ENCODE results near the gene CYP11A1. TPM values are rescaled to one million over a fixed set of nuclear protein-coding genes. Genes with fewer than 3 reads are reported as not detected.
A peak's percentile ranks its signal among the peaks of the same experiment; 100 is the strongest.

CYP11A1 gene
- total RNA-seq, 2 experiments from 2014 or later = 0.29 TPM; not detected in 1

DNA sequence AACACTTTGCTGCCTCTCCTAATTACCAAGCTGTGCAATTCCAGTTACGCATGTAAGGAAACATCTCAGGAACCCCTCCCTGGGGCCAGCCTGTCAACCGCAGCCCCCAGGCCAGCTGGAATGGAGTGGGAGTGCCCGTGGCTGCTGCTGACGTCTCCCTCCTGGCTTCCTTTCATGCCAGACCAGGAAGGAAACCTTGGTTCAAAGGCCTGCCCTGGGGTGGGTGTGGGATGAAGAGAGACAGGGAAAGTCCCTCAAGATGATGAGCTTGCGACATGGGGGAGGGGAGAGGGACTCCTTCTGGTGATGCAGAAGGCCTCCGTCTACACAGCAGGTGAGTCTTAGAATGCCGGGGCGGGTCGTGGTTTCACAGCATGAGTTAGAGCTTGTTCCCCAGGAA is 11.4 kb upstream of the CYP11A1 start:
- Mint-ChIP-seq H3K9me3 (no peaks in the 10 kb centered on the region), H3K36me3 (no peaks in the 10 kb centered on the region), H3K4me3 (no peak overlapping the region), H3K4me1 (ENCODE audit: low read depth) (peaks cover 65% of the 10 kb centered on the region), H3K27me3 (no peaks in the 10 kb centered on the region), H3K27ac (peak overlapping the region; percentile 76)
- intact Hi-C loops (cut with micrococcal nuclease) = no loop called here
- ChIA-PET POLR2A (interaction anchor here (0.9 to 1.3 kb wide), 5 partner anchors 22 to 63 kb away, joined by 3 to 9 read pairs (median 3); no protein-coding TSS in a partner anchor), CTCF (interaction anchor here (0.9 to 17.3 kb wide), 11 partner anchors 24 to 347 kb away, joined by 3 to 652 read pairs (median 4); partner anchors contain the start of genes CYP1A1, SEMA7A and UBL7)
- peak; percentile 84 for DNase-seq

DNA sequence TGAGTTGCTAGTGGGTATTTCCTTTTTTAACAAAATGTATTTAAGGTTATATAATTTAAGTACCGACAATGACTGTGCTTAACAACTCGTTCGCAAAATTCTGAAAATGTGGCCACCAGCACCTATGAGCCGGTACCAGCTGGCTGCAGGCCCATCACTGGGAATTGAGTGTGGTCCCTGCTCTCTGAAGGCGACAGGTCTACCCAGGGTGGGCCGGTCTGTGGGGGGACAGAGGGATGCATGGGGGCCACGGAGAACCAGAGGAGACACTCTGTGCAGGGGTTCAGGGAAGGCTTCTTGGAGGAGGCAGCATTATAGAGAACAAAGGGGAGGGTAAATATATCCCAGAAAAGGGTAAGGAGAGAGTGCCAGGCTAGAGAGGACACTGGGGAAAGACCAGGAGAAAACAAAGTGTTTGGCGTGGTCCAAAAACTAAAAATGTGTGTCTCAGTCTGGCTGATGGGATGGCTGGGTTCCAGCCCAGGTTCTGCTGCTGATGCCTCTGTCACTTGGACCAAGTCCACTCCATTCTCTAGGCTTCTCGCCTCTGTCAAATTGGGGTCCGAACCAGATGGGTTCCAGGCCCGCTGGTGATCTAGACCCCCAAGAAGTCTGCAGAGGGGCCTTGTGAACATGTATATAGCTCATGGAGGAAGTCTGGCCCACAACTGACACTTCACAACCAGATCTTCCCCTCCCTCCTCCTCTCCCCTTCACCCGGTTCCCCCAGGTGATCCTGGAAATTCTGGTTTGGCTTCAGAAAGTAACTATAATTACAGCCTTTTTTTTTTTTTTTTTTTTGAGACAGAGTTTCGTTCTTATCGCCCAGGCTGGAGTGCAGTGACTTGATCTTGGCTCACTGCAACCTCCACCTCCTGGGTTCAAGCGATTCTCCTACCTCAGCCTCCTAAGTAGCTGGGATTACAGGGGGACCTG is 10.7 kb upstream of the CYP11A1 start:
- H3K36me3 Mint-ChIP-seq = no peaks in the 10 kb centered on the region
- no peaks in the 10 kb centered on the region for H3K9me3 Mint-ChIP-seq
- ChIA-PET CTCF (interaction anchor here (0.6 to 17.3 kb wide), 10 partner anchors 22 to 348 kb away, joined by 3 to 652 read pairs (median 4); partner anchors contain the start of genes CYP1A1, SEMA7A and UBL7), POLR2A (interaction anchor here (0.6 to 1.3 kb wide), 4 partner anchors 57 to 405 kb away, joined by 3 to 9 read pairs (median 4); no protein-coding TSS in a partner anchor)
- peaks cover 57% of the 10 kb centered on the region for H3K4me1 Mint-ChIP-seq (ENCODE audit: low read depth)
- H3K27ac Mint-ChIP-seq = peak overlapping the region; percentile 76
- intact Hi-C loops (cut with micrococcal nuclease) = no loop called here
- H3K4me3 Mint-ChIP-seq = no peak overlapping the region
- no peaks in the 10 kb centered on the region for H3K27me3 Mint-ChIP-seq
- no peak for DNase-seq

DNA sequence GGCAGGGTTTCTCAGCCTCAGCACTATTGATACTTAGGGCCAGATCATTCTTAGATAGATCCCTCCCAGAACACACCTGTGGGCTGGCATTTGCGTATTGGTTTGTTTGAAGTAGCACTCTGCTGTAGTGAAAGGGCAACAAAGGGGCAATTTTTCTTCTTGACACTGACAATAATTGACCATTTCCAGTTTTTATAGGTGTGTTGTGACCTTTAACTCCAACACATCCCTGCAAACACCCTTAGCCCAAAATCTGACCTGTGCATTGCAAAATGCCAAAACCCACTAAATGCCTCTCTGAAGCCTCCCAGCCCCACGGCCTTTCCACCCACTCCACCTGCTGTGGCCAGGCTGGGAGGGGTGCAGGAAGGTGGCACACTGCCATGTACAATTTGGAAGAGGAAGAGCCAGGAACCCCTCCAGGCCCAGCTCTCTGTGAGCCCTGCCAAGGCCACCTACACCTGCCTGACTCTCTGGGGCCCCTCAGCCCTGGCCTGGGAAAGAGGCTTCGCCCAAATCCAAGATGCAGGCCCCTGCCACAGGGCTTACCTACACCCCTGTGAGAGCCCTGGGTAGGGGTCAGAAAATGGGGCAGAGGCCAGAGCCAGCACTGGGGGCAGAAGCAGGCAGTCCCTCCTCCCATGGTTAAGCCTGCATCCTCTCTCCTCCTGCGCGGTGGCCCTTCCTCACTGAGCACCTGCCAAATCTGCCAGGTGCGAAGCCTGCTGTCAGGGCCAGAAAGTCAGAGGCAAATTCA is 9.6 kb upstream of the CYP11A1 start:
- H3K27me3 Mint-ChIP-seq = no peaks in the 10 kb centered on the region
- no peak overlapping the region for H3K4me3 Mint-ChIP-seq
- ChIA-PET CTCF (interaction anchor here (0.6 to 17.3 kb wide), 9 partner anchors 7 to 393 kb away, joined by 3 to 652 read pairs (median 12); partner anchors contain the start of genes SEMA7A and UBL7), POLR2A (interaction anchor here (0.6 kb wide), 1 partner anchor 65 kb away, joined by 3 read pairs; no protein-coding TSS in a partner anchor)
- intact Hi-C loops (cut with micrococcal nuclease) = no loop called here
- no peak for DNase-seq
- no peak overlapping the region for H3K27ac Mint-ChIP-seq
- peaks cover 46% of the 10 kb centered on the region for H3K4me1 Mint-ChIP-seq (ENCODE audit: low read depth)
- H3K9me3 Mint-ChIP-seq = no peaks in the 10 kb centered on the region
- H3K36me3 Mint-ChIP-seq = no peaks in the 10 kb centered on the region

DNA sequence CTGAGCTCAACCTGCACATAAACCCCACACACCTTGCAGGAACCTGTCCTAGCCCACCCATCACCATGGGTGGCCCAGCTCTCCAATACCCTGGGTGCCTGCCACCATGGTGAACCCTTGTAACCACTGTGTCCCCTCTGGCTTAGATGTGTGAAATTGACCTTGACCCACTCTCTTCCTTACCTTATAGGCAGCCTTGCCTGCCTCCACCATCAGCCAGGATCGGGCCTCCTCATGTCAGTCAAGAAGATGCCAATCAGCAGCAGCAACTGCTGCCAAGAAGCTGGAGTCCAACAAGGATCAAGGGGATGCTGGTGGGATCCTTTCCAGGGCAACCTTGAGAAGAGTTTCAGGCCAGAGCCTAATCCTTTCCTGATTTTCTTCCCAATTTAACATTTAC is 8.8 kb upstream of the CYP11A1 start:
- CTCF ChIA-PET = interaction anchor here (0.6 to 17.3 kb wide), 20 partner anchors 8 to 394 kb away, joined by 3 to 652 read pairs (median 5); partner anchors contain the start of genes SEMA7A and UBL7
- no peak overlapping the region for H3K4me3 Mint-ChIP-seq
- DNase-seq = no peak
- POLR2A ChIA-PET = interaction anchor here (0.6 to 0.9 kb wide), 2 partner anchors 27 to 65 kb away, joined by 3 to 5 read pairs; no protein-coding TSS in a partner anchor
- H3K27ac Mint-ChIP-seq = no peak overlapping the region
- intact Hi-C loops (cut with micrococcal nuclease) = no loop called here
- no peaks in the 10 kb centered on the region for H3K36me3 Mint-ChIP-seq
- H3K4me1 Mint-ChIP-seq (ENCODE audit: low read depth) = peaks cover 39% of the 10 kb centered on the region
- H3K9me3 Mint-ChIP-seq = no peaks in the 10 kb centered on the region
- H3K27me3 Mint-ChIP-seq = no peaks in the 10 kb centered on the region

DNA sequence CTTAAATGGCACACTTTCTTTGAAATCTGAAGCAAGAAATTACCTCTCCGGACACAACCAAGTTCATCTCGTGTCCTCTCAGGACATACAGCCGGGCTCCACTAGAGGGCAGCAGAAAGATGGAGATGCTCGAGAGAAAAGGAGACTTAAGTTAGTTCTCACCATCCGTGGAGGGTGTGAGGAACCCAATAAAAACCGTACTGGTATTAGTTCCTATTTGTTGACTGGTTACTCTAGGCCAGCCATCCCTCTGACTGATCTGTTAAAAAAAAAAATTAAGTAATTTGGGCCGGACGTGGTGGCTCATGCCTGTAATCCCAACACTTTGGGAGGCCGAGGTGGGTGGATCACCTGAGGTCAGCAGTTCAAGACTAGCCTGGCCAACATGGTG is 7.9 kb upstream of the CYP11A1 start:
- no peak overlapping the region for H3K4me3 Mint-ChIP-seq
- H3K27me3 Mint-ChIP-seq = no peaks in the 10 kb centered on the region
- H3K27ac Mint-ChIP-seq = no peak overlapping the region
- ChIA-PET CTCF (interaction anchor here (0.8 to 17.3 kb wide), 19 partner anchors 9 to 258 kb away, joined by 3 to 652 read pairs (median 5); partner anchors contain the start of genes SEMA7A and UBL7), POLR2A (no interaction called here)
- DNase-seq = peak; percentile 91
- H3K36me3 Mint-ChIP-seq = no peaks in the 10 kb centered on the region
- H3K4me1 Mint-ChIP-seq (ENCODE audit: low read depth) = peaks cover 32% of the 10 kb centered on the region
- intact Hi-C loops (cut with micrococcal nuclease) = loop anchor here (1.0 to 2.0 kb wide), 6 partner anchors 59 to 242 kb away; partner anchors contain the start of gene UBL7
- H3K9me3 Mint-ChIP-seq = no peaks in the 10 kb centered on the region

DNA sequence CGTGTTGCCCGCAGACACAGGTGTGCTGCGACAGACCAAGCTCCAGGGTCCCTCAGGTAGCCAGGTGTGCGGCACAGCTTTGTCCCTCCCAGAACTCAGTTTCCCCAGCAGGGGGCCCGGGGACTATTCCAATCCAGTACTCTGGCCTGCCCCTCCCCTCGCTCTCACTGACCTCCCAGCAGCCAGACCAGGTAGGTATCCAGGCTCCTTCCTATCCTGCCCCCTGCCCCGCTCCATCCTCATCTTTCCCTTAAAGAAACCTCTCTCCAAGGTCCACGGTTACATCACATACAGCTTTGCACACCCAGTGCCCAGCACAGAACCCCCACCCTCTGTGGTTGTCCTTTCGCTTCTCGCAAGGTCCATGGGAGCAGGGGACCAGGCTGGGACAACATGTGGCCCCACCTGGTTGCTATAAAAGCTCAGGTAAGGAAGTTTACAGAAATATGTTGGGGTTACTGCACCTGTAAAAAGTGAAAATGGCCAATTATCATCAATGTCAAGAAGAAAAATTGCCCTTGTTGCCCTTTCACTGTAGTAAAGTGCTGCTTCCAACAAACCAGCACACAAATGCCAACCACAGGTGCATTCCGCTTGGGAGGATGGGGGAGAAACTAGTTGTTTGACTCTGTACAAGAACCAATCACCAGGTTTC is 7.3 kb upstream of the CYP11A1 start:
- Mint-ChIP-seq H3K27ac (no peak overlapping the region), H3K9me3 (no peaks in the 10 kb centered on the region), H3K4me3 (peak overlapping the region; percentile 71), H3K4me1 (ENCODE audit: low read depth) (peaks cover 32% of the 10 kb centered on the region), H3K27me3 (peaks cover 3% of the 10 kb centered on the region), H3K36me3 (no peaks in the 10 kb centered on the region)
- POLR2A ChIA-PET = interaction anchor here (0.6 to 1.3 kb wide), 4 partner anchors 58 to 240 kb away, joined by 3 to 5 read pairs (median 5); partner anchors contain the start of genes CLK3 and UBL7
- intact Hi-C loops (cut with micrococcal nuclease) = loop anchor here (1.0 to 5.0 kb wide), 7 partner anchors 60 to 393 kb away; partner anchors contain the start of gene UBL7
- CTCF ChIA-PET = interaction anchor here (0.8 to 17.3 kb wide), 24 partner anchors 10 to 576 kb away, joined by 3 to 652 read pairs (median 4); partner anchors contain the start of genes ARID3B, SEMA7A and UBL7
- no peak for DNase-seq

DNA sequence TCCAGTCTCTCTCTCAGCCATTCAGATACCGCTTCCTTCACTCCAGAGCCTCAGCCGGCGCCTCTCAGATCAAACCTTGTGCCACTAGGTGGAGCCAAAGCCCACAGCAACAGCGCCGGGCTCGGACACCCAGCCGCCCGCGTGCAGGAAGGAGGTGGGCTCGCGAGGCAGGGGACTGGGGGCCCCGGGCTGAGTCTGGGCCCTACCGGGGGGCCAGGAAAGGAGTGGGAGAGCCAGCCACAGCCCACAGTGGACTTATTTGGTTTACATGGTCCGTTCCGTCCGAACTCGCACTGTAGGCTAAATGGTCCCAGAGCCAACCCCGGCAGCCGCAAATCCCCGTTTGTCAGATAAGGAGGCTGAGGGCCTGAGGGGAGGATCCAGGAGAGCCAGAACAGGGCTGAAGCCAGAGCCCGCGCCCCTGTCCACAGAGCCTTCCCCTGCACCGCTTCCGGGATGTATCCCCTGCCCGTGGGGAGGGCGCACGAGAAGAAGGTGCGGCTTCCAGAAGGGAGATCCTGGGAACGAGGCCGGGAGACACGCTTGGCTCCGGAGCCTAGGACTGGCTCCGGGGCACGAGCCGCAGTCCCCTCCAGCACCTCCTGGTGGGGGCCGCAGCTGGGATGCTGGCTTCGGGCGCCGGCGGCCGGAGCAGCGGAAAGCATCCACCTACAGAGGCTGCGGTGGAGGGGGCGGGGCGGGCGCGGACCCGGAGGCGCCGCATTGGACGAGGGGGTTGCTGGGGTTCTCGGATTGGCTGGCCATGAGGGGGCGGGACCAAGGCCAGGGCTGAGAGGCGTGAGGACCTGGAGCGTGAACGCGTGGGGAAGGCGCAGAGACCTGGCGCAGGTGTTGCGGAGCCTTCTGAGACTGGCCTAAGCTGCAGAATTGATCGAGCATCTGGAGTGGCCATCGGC is 6.5 kb upstream of the CYP11A1 start:
- DNase-seq = peak; percentile 97
- Mint-ChIP-seq H3K4me1 (ENCODE audit: low read depth) (peaks cover 24% of the 10 kb centered on the region), H3K36me3 (no peaks in the 10 kb centered on the region), H3K9me3 (no peaks in the 10 kb centered on the region), H3K27ac (peak overlapping the region; percentile 35), H3K4me3 (peak overlapping the region; percentile 71), H3K27me3 (peaks cover 3% of the 10 kb centered on the region)
- ChIA-PET POLR2A (interaction anchor here (0.6 to 1.3 kb wide), 4 partner anchors 58 to 241 kb away, joined by 3 to 5 read pairs (median 5); partner anchors contain the start of genes CLK3 and UBL7), CTCF (interaction anchor here (0.6 to 17.3 kb wide), 30 partner anchors 11 to 576 kb away, joined by 3 to 652 read pairs (median 4); partner anchors contain the start of genes ARID3B, CLK3, SEMA7A and UBL7)
- intact Hi-C loops (cut with micrococcal nuclease) = loop anchor here (1.0 to 5.0 kb wide), 4 partner anchors 87 to 393 kb away; partner anchors contain the start of gene UBL7

DNA sequence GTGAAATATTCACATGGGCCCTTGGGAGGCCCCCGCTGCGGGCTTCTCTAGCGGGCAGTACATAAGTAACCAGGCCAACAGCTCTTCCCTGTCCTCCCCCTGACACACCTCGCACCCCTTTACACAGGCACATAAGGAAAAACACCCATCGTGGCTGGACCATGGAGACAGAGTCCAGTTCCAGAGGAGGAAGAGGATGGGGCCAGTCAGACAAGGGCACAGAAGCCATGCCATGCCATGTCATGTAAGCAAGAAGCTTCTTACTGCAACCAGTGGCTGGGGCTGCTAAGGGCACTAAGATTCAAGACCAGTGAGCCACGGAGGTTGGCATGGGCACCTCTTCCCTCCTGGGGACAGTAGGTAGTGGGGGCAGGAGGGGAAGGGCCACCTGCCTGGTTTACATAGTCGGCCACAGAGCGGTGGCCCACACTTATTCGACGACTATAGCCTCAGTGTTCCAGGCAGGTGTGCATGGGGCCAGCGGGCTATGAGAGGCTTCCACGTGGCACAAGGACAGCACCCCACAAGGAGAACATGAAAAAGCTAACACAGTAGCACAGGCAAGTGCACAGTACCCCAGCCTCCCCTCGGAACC is 5.7 kb upstream of the CYP11A1 start:
- no peaks in the 10 kb centered on the region for H3K36me3 Mint-ChIP-seq
- no peak overlapping the region for H3K27ac Mint-ChIP-seq
- DNase-seq = no peak
- H3K27me3 Mint-ChIP-seq = peaks cover 5% of the 10 kb centered on the region
- CTCF ChIA-PET = interaction anchor here (0.6 to 17.3 kb wide), 17 partner anchors 9 to 398 kb away, joined by 3 to 652 read pairs (median 5); partner anchors contain the start of genes ARID3B, CLK3 and SEMA7A
- peak overlapping the region; percentile 71 for H3K4me3 Mint-ChIP-seq
- intact Hi-C loops (cut with micrococcal nuclease) = loop anchor here (1.0 to 5.0 kb wide), 2 partner anchors 259 to 394 kb away; no protein-coding TSS in a partner anchor
- H3K4me1 Mint-ChIP-seq (ENCODE audit: low read depth) = peaks cover 16% of the 10 kb centered on the region
- POLR2A ChIA-PET = interaction anchor here (1.4 kb wide), 1 partner anchor 168 kb away, joined by 3 read pairs; the partner anchor contains the start of gene ARID3B
- H3K9me3 Mint-ChIP-seq = no peaks in the 10 kb centered on the region

DNA sequence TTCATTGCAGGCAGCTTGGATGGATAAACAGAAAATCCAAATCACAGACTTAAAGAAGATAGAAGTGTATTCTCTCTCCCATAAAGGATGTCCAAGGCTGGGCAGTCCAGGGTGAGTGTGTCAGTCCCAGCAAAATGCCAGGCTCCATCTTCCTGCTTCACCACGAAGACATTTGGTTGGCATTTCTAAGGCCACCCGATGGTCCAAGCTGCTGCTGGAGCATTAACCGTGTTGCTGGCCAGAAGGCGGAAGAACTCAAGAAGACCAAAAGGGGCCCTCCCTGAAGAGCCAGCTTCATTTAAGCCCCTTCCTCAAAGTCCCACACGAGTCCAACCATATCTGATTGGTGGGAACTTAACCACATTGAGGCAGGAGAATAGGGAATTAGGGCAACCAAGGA is 3.0 kb upstream of the CYP11A1 start:
- CTCF ChIA-PET = interaction anchor here (17.3 kb wide), 1 partner anchor 68 kb away, joined by 652 read pairs; the partner anchor contains the start of gene SEMA7A
- Mint-ChIP-seq H3K4me1 (ENCODE audit: low read depth) (peaks cover 13% of the 10 kb centered on the region), H3K9me3 (no peaks in the 10 kb centered on the region), H3K27ac (no peak overlapping the region), H3K4me3 (no peak overlapping the region), H3K36me3 (no peaks in the 10 kb centered on the region), H3K27me3 (peaks cover 22% of the 10 kb centered on the region)
- POLR2A ChIA-PET = no interaction called here
- intact Hi-C loops (cut with micrococcal nuclease) = loop anchor here (5.0 kb wide), 1 partner anchor 397 kb away; no protein-coding TSS in a partner anchor
- no peak for DNase-seq
